Right cardiac atrium (tissue), 5 donors: ENCODE data around the gene AMBRA1. TPM values are rescaled to one million over a fixed set of nuclear protein-coding genes. Genes with fewer than 3 reads are reported as not detected.

Source experiments
- ATAC-seq, 2 donors: fragments of 200-7000 bp; cut with Tn5 transposase; one replicate each; pipeline versions ENCODE4 v1.8.0 to v1.9.1; 2020; ENCODE audit warnings: moderate library complexity in 2 of 2, mild to moderate bottlenecking in 1 of 2
- DNase-seq, 3 donors: peaks; one replicate each; pipeline ENCODE4 v3.0.0-alpha.2; 2020
- H3K27ac ChIP-seq: one replicate; pipeline ENCODE4 v1.5.1; 2013; ENCODE audit warnings: mild to moderate bottlenecking, low read length, control low read depth, moderate library complexity
- H3K27me3 ChIP-seq: one replicate; pipeline ENCODE4 v1.6.1; 2013; ENCODE audit not compliant: control insufficient read depth, insufficient read depth
- H3K4me1 ChIP-seq: one replicate; pipeline ENCODE4 v1.6.1; 2013; ENCODE audit warnings: low read length; ENCODE audit not compliant: control insufficient read depth, insufficient read depth
- H3K4me3 ChIP-seq: one replicate; pipeline ENCODE4 v1.5.1; 2013; ENCODE audit warnings: low read length, control low read depth
- H3K9me3 ChIP-seq: one replicate; pipeline ENCODE4 v1.6.1; 2013; ENCODE audit warnings: low read length; ENCODE audit not compliant: control insufficient read depth
- WGBS: extraction: QIAGEN DNeasy Blood & Tissue Kit; methylation state at CpG from one replicate; pipeline ENCODE4 v1.1.7; 2013; 5-methylcytosine and 5-hydroxymethylcytosine counted together
- intact Hi-C, 4 donors: fragments of 100-400 bp; cut with DNase I; formaldehyde crosslinking; loops; one replicate each; pipeline versions ENCODE4 v1.11.0 to v1.14.0; 2022 to 2023
- polyA plus RNA-seq: library from polyadenylated mRNA; stranded (reverse); fragments of 200-250 nt; gene quantifications from one replicate; pipeline ENCODE4 v1.2.3, GENCODE V29; 2013
- total RNA-seq, 4 donors: library from RNA; stranded (reverse); fragmentation: NEBNext Ultra II Directional; extraction: Animal tissue kit (Norgen Biotek cat#: 25700); gene quantifications; one replicate each; pipeline ENCODE4 v1.2.1, GENCODE V29; 2021
- donor health status: healthy with polysubstance abuse.
- donor health status: DM: no; HTN: yes; CAD: no.
- donor health status: DM: no; HTN: no; CAD: no.
- donor health status: DM: no; HTN: yes; CAD: no; lungs with severe emphysema.
- donor health status: DM: yes; HTN: yes; CAD: no.

AMBRA1 gene
- total and polyA plus RNA-seq, 5 donors: 8.1 to 23.6 (median 19.5) TPM

GRCh38 chr11:46485856-46486443 lies 107.9 kb downstream of the AMBRA1 start:
- 67% methylated on average over 4 of the region's 4 CpGs for WGBS
- DNase-seq: no peak
- Histone ChIP-seq H3K4me1 (no peaks in the 10 kb centered on the region), H3K4me3 (no peak overlapping the region), H3K27me3 (no peaks in the 10 kb centered on the region), H3K9me3 (no peaks in the 10 kb centered on the region), H3K27ac (no peak overlapping the region)
- ATAC-seq: no peak
- intact Hi-C loops: no loop called here

GRCh38 chr11:46484101-46484500 lies 109.7 kb downstream of the AMBRA1 start:
- no peaks in the 10 kb centered on the region for H3K9me3 ChIP-seq
- no peaks in the 10 kb centered on the region for H3K4me1 ChIP-seq
- H3K27me3 ChIP-seq: no peaks in the 10 kb centered on the region
- H3K27ac ChIP-seq: no peak overlapping the region
- no peak overlapping the region for H3K4me3 ChIP-seq
- intact Hi-C loops: no loop called here
- DNase-seq (no peak), ATAC-seq (no peak)

- H3K9me3 ChIP-seq: no peaks in the 10 kb centered on the region
- DNase-seq (no peak), ATAC-seq (peak; percentile 38 to 44)
- no peak overlapping the region for H3K4me3 ChIP-seq
- no peak overlapping the region for H3K27ac ChIP-seq
- WGBS: 33% methylated on average over 3 of the region's 3 CpGs
- no peaks in the 10 kb centered on the region for H3K4me1 ChIP-seq
- H3K27me3 ChIP-seq: no peaks in the 10 kb centered on the region
- intact Hi-C loops: no loop called here
Observed at GRCh38 chr11:46480909-46481308, 112.9 kb downstream of the AMBRA1 start.

GRCh38 chr11:46480166-46480726 lies 113.6 kb downstream of the AMBRA1 start:
- ATAC-seq: no peak
- intact Hi-C loops: no loop called here
- H3K27ac ChIP-seq: no peak overlapping the region
- H3K27me3 ChIP-seq: no peaks in the 10 kb centered on the region
- no peaks in the 10 kb centered on the region for H3K4me1 ChIP-seq
- no peak for DNase-seq
- H3K4me3 ChIP-seq: no peak overlapping the region
- 91% methylated on average over 2 of the region's 2 CpGs for WGBS
- H3K9me3 ChIP-seq: no peaks in the 10 kb centered on the region

- H3K4me1 ChIP-seq: no peaks in the 10 kb centered on the region
- ATAC-seq: no peak
- intact Hi-C loops: no loop called here
- no peaks in the 10 kb centered on the region for H3K9me3 ChIP-seq
- H3K4me3 ChIP-seq: no peak overlapping the region
- no peak overlapping the region for H3K27ac ChIP-seq
- 87% methylated on average over 7 of the region's 7 CpGs for WGBS
- no peaks in the 10 kb centered on the region for H3K27me3 ChIP-seq
- no peak for DNase-seq
Observed at GRCh38 chr11:46479601-46480000, 114.2 kb downstream of the AMBRA1 start.

- no peak overlapping the region for H3K4me3 ChIP-seq
- H3K4me1 ChIP-seq: no peaks in the 10 kb centered on the region
- DNase-seq: no peak
- intact Hi-C loops: no loop called here
- WGBS: 80% methylated on average over 1 of the region's 1 CpG
- H3K27ac ChIP-seq: no peak overlapping the region
- H3K9me3 ChIP-seq: no peaks in the 10 kb centered on the region
- no peak for ATAC-seq
- no peaks in the 10 kb centered on the region for H3K27me3 ChIP-seq
Observed at GRCh38 chr11:46478196-46478595, 115.6 kb downstream of the AMBRA1 start.

- 69% methylated on average over 1 of the region's 1 CpG for WGBS
- H3K4me3 ChIP-seq: no peak overlapping the region
- no peak for ATAC-seq
- no peak overlapping the region for H3K27ac ChIP-seq
- no peaks in the 10 kb centered on the region for H3K4me1 ChIP-seq
- no peaks in the 10 kb centered on the region for H3K27me3 ChIP-seq
- DNase-seq: no peak
- intact Hi-C loops: no loop called here
- H3K9me3 ChIP-seq: no peaks in the 10 kb centered on the region
Observed at GRCh38 chr11:46477136-46477535, 116.7 kb downstream of the AMBRA1 start.

GRCh38 chr11:46475926-46476545 lies 117.8 kb downstream of the AMBRA1 start:
- Histone ChIP-seq H3K27ac (no peak overlapping the region), H3K9me3 (no peaks in the 10 kb centered on the region), H3K4me1 (no peaks in the 10 kb centered on the region), H3K27me3 (no peaks in the 10 kb centered on the region), H3K4me3 (no peak overlapping the region)
- WGBS: 86% methylated on average over 5 of the region's 5 CpGs
- intact Hi-C loops: no loop called here
- ATAC-seq: no peak
- no peak for DNase-seq

GRCh38 chr11:46475051-46475925 lies 118.5 kb downstream of the AMBRA1 start:
- no peaks in the 10 kb centered on the region for H3K4me1 ChIP-seq
- H3K9me3 ChIP-seq: no peaks in the 10 kb centered on the region
- no peak overlapping the region for H3K27ac ChIP-seq
- no peak for ATAC-seq
- no peak overlapping the region for H3K4me3 ChIP-seq
- intact Hi-C loops: no loop called here
- 79% methylated on average over 7 of the region's 7 CpGs for WGBS
- DNase-seq: no peak
- H3K27me3 ChIP-seq: no peaks in the 10 kb centered on the region

GRCh38 chr11:46472662-46472994 lies 121.2 kb downstream of the AMBRA1 start:
- intact Hi-C loops: no loop called here
- DNase-seq: no peak
- 44% methylated on average over 1 of the region's 1 CpG for WGBS
- Histone ChIP-seq H3K4me1 (no peaks in the 10 kb centered on the region), H3K27me3 (no peaks in the 10 kb centered on the region), H3K9me3 (no peaks in the 10 kb centered on the region), H3K27ac (no peak overlapping the region), H3K4me3 (no peak overlapping the region)
- ATAC-seq: peak; percentile 76 to 79

GRCh38 chr11:46471943-46472661 lies 121.7 kb downstream of the AMBRA1 start:
- 62% methylated on average over 5 of the region's 5 CpGs for WGBS
- Histone ChIP-seq H3K9me3 (no peaks in the 10 kb centered on the region), H3K4me1 (no peaks in the 10 kb centered on the region), H3K27me3 (no peaks in the 10 kb centered on the region), H3K4me3 (no peak overlapping the region), H3K27ac (no peak overlapping the region)
- intact Hi-C loops: no loop called here
- ATAC-seq (peak in 1 of 2 donors; percentile 43), DNase-seq (no peak)
